Upper lobe of right lung (tissue), 1 donor: ENCODE measurements around the gene UTP25. TPM values are rescaled to one million over a fixed set of nuclear protein-coding genes. Genes with fewer than 3 reads are reported as not detected.
"Not testable (repeated sequence)": the region's sequence is repeated elsewhere in the genome, so short reads cannot be mapped to it uniquely, and the experiment has no call there.

Experiments used
- ATAC-seq: fragments of 200-7000 bp; cut with Tn5 transposase; one replicate; pipeline ENCODE4 v1.9.1; 2020; ENCODE audit warnings: mild to moderate bottlenecking, moderate library complexity
- DNase-seq: peaks from one replicate; pipeline ENCODE4 v3.0.0-alpha.2; 2020
- H3K27ac ChIP-seq: fragments of 200-600 bp; one replicate; pipeline ENCODE4 v1.8.0; 2022
- H3K27me3 ChIP-seq: fragments of 200-600 bp; one replicate; pipeline ENCODE4 v1.8.0; 2022; ENCODE audit warnings: mild to moderate bottlenecking
- H3K36me3 ChIP-seq: fragments of 200-600 bp; one replicate; pipeline ENCODE4 v1.8.0; 2022
- H3K4me1 ChIP-seq: fragments of 200-600 bp; one replicate; pipeline ENCODE4 v1.8.0; 2022
- H3K4me3 ChIP-seq: fragments of 200-600 bp; one replicate; pipeline ENCODE4 v1.8.0; 2022; ENCODE audit warnings: mild to moderate bottlenecking
- H3K9me3 ChIP-seq: fragments of 200-600 bp; one replicate; pipeline ENCODE4 v1.8.0; 2022
- intact Hi-C: fragments of 100-400 bp; cut with DNase I; formaldehyde crosslinking; loops from one replicate; pipeline ENCODE4 v1.11.0; 2022
- total RNA-seq: library from RNA; stranded (reverse); fragmentation: NEBNext Ultra II Directional; extraction: Animal tissue kit (Norgen Biotek cat#: 25700); gene quantifications from one replicate; pipeline ENCODE4 v1.2.1, GENCODE V29; 2021
- TF ChIP-seq, protein P1 (sequence below): fragments of 200-600 bp; IDR thresholded peaks from one replicate; pipeline ENCODE4 v1.8.0; 2022; ENCODE audit warnings: antibody characterized with exemption
- donor health status: DM: no; HTN: yes; CAD: no; lungs with severe emphysema.

The UTP25 gene
- total RNA-seq, 1 donor from 2014 or later, result 7.1 TPM

DNA sequence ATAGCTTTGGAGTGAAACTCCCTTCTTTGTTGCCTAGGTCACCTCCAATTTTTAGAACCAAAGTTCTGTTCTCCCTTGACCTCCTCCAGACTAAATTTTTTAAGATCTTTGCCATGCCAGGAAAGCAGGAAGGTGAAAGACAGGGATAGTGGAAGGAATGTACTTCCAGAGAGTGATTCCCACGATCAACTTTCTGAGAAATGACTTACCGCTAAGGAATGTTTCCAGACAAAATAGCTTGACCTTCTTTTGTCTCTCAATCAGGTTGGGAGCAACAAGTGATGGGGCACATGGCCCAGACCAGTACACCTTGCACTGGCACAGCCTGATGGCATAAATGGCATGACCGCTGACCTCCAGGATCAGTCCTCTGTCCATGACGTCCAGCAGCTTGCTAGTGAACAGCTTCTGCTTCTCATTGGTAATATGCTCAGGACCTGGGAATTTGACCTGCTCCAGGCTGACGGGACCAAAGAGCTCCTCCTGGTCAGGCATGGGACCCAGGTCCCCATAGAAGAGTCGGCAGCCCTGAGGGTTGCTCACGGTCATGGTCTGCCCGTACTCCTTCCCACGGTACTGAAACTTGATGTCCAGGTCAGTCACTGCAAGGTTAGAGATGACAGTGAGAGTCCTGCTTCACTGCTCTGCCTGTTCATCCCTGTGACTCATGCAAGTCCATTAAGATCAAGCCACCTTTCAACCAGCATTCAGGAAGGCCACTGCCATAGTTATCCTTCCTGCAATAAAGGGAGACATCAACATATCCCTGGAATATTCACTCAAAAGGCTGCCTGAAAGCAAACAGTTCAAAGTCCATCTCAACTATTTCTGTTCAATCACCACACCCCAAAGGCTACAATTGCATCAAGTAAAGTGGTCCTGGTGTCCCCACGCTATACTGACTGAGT, 37.2 kb upstream of the UTP25 start:
- Histone ChIP-seq H3K9me3 (no peaks in the 10 kb centered on the region), H3K4me3 (no peak overlapping the region), H3K27ac (no peak overlapping the region), H3K27me3 (no peaks in the 10 kb centered on the region), H3K36me3 (no peaks in the 10 kb centered on the region), H3K4me1 (no peaks in the 10 kb centered on the region)
- no peak for ATAC-seq
- TF ChIP-seq, protein P1, sequence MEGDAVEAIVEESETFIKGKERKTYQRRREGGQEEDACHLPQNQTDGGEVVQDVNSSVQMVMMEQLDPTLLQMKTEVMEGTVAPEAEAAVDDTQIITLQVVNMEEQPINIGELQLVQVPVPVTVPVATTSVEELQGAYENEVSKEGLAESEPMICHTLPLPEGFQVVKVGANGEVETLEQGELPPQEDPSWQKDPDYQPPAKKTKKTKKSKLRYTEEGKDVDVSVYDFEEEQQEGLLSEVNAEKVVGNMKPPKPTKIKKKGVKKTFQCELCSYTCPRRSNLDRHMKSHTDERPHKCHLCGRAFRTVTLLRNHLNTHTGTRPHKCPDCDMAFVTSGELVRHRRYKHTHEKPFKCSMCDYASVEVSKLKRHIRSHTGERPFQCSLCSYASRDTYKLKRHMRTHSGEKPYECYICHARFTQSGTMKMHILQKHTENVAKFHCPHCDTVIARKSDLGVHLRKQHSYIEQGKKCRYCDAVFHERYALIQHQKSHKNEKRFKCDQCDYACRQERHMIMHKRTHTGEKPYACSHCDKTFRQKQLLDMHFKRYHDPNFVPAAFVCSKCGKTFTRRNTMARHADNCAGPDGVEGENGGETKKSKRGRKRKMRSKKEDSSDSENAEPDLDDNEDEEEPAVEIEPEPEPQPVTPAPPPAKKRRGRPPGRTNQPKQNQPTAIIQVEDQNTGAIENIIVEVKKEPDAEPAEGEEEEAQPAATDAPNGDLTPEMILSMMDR, result no peak
- intact Hi-C loops, result no loop called here
- no peak for DNase-seq

DNA sequence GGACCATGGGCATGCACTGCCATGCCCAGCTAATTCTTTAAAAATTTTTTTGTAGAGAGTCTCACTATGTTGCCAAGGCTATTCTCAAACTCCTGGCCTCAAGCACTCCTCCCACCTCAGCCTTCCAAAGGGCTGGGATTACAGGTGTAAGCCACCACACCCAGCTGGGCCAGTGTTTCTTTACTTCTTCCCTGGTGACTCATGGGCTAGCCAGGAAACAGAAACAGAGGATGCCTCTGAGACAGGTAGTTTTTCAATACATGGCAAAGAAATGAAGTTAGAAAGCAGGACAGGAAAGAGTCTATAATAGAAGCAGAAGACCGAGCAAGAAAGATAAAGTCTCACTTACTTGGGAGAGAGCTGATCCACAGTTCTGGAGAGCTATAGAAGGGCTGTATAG, 35.9 kb upstream of the UTP25 start:
- DNase-seq (no peak), ATAC-seq (no peak)
- Histone ChIP-seq H3K27me3 (no peaks in the 10 kb centered on the region), H3K4me3 (no peak overlapping the region), H3K27ac (no peak overlapping the region), H3K4me1 (no peaks in the 10 kb centered on the region), H3K36me3 (no peaks in the 10 kb centered on the region), H3K9me3 (no peaks in the 10 kb centered on the region)
- TF ChIP-seq, protein P1, result no peak
- intact Hi-C loops, result no loop called here

DNA sequence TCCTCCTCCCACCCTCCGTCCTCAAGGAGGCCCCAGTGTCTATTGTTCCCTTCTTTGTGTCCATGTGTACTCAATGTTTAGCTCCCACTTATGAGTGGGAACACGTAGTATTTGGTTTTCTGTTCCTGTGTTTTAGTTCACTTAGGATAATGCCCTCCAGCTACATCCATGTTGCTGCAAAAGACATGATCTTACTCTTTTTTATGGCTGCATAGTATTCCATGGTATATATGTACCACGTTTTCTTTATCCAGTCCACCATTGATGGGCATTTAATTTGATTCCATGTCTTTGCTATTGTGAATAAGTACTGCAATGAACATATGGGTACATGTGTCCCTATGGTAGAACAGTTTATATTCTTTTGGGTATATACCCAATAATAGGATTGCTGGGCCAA, 34.1 kb upstream of the UTP25 start:
- H3K9me3 ChIP-seq, H3K27me3 ChIP-seq, ATAC-seq, H3K4me3 ChIP-seq, H3K27ac ChIP-seq, intact Hi-C loops, DNase-seq, H3K36me3 ChIP-seq, H3K4me1 ChIP-seq: not testable (repeated sequence)

DNA sequence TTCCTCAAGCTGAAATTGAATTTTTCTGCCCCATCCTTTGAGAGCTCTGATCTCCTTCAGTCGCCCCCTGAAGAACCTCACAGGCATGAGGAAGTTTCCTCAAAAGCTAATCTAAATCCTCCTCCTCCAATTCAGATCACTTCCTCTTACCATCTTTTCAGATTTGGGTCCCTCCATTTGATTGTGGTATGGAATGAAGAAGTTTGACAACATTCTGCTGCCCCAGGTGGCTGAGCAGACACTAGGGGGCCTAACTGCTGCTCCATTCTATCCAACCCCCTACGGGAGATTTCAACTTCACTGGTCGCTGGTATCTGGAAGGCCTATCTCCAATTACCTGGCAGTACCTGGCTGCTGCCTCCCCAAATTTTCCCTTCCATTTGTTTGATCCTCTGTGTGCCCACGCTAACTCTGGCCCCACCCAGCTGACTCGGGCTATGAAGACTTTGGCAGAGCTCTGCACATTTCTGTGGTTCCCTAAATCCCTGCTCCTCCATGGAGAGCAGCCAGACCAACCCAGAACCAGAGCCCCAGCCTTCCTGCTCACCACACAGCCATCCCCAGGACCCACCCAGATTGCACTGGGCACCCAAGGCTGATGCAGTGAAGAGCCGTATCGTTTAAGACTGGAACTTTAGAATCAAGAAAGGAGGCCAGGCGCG, 29.7 kb upstream of the UTP25 start:
- intact Hi-C loops, result no loop called here
- Histone ChIP-seq H3K27me3 (no peaks in the 10 kb centered on the region), H3K4me1 (no peaks in the 10 kb centered on the region), H3K4me3 (no peak overlapping the region), H3K36me3 (no peaks in the 10 kb centered on the region), H3K27ac (no peak overlapping the region), H3K9me3 (no peaks in the 10 kb centered on the region)
- TF ChIP-seq, protein P1, result no peak
- no peak for ATAC-seq
- DNase-seq, result no peak

DNA sequence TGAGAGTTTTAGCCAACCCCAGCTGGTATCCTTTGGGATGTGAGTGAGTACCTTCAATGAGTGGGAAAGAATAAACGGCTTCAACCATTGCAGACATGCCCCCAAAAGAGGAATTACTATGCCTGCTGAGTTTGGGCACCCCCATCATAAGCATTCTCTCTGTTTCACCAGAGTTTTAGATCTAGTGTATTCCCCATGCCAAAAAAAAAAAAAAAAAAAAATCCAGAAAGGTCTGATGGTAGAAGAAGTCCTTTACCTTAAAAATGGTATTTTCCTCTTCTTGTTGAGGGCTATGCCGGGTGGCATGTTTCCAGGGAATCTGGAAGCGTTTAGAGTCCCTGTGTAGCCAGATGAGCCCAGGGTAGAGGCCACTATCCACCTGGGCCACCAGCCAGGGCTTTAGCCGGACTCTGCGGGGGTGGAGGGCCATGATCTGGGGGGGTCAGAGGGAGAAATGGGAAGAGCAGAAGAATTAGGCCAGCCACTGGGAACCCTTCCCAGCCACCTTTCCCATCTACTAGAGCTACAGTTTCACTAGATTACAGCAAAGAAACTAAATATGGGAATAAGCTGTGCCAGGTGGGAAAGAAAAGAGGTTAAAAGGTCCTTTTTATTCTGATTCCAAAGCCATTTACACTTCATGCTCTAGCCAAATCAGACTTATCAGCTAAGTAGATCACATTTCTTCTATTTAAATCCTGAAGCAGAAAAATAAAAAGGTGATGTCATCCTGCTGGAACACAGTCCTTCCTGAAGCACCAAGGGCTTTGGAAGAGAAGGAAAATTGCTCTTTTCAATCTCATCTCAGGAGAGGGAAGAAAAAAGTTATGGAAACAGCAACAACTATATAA, 26.6 kb upstream of the UTP25 start:
- Histone ChIP-seq H3K27me3 (no peaks in the 10 kb centered on the region), H3K27ac (no peak overlapping the region), H3K4me3 (no peak overlapping the region), H3K9me3 (no peaks in the 10 kb centered on the region), H3K36me3 (no peaks in the 10 kb centered on the region), H3K4me1 (peaks cover under 1% of the 10 kb centered on the region)
- intact Hi-C loops, result no loop called here
- TF ChIP-seq, protein P1, result no peak
- ATAC-seq, result no peak
- DNase-seq, result no peak
